NB4 (cell line): Measurements from ENCODE around the gene A1CF.

Experiments used
- POLR2A ChIP-seq: IDR thresholded peaks from 2 replicates; pipeline ENCODE4 v1.6.1; 2011; ENCODE audit warnings: mild to moderate bottlenecking; ENCODE audit not compliant: insufficient read length; ENCODE audit errors: extremely low read depth
- TF ChIP-seq, protein P1 (sequence below): IDR thresholded peaks from one replicate; pipeline ENCODE4 v1.5.1; 2012; ENCODE audit warnings: low read depth, low read length

DNA sequence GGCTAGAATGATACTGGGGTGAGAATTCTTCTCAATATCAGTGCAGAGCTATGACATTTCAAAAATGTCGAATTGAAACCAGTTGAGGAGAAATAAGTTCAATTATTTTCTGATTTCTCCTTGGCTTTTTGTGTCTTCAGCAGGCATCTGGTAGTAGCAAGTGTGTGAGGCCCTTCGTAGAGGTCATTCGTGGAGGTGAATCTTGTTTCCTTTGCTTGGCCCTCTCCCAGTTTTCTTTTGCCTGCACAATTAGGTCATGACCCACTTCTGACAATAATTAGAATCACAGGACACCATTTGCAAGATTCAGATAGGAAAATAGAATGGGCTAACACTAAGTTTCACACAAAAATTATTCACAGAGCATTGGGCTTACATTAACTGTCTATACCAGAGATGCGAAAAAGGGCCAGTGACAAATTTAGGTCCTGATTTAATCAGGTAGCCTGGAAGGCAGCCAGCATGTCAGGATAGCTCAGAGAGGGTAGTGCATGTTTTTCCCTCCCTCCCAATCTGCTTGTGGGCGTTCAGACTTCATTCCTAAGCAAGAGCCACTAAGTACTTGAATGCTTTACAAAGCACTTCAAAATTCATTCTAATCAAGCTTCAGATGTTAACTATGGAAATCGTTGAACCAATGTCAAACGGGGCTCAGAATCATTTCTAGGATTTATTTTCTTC lies 24.0 kb upstream of the A1CF start:
- TF ChIP-seq, protein P1, sequence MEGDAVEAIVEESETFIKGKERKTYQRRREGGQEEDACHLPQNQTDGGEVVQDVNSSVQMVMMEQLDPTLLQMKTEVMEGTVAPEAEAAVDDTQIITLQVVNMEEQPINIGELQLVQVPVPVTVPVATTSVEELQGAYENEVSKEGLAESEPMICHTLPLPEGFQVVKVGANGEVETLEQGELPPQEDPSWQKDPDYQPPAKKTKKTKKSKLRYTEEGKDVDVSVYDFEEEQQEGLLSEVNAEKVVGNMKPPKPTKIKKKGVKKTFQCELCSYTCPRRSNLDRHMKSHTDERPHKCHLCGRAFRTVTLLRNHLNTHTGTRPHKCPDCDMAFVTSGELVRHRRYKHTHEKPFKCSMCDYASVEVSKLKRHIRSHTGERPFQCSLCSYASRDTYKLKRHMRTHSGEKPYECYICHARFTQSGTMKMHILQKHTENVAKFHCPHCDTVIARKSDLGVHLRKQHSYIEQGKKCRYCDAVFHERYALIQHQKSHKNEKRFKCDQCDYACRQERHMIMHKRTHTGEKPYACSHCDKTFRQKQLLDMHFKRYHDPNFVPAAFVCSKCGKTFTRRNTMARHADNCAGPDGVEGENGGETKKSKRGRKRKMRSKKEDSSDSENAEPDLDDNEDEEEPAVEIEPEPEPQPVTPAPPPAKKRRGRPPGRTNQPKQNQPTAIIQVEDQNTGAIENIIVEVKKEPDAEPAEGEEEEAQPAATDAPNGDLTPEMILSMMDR: no peak
- TF ChIP-seq POLR2A: no peak
